BLaER1 treated with 17β-estradiol and CSF1 and Interleukin-3, amounts not matched to agents 10 nM and 100 nM (cell line): ENCODE data around the gene NELL2.

Experiments
- H3K27ac ChIP-seq, 11 experiments: shearing (Covaris generic); formaldehyde crosslinking; 2 replicates each; pipeline ENCODE4 v1.8.1; 2022
- H3K27me3 ChIP-seq, 11 experiments: shearing (Covaris generic); formaldehyde crosslinking; 2 replicates each; pipeline ENCODE4 v1.8.1; 2022
- H3K36me3 ChIP-seq, 11 experiments: shearing (Covaris generic); formaldehyde crosslinking; 2 replicates each; pipeline ENCODE4 v1.8.1; 2022
- H3K4me1 ChIP-seq, 10 experiments: shearing (Covaris generic); formaldehyde crosslinking; 2 replicates each; pipeline ENCODE4 v1.8.1; 2022
- H3K4me2 ChIP-seq, 11 experiments: shearing (Covaris generic); formaldehyde crosslinking; 2 replicates each; pipeline ENCODE4 v1.8.1; 2022
- H3K4me3 ChIP-seq, 10 experiments: shearing (Covaris generic); formaldehyde crosslinking; 2 replicates each; pipeline ENCODE4 v1.8.1; 2022
- H3K9ac ChIP-seq, 11 experiments: shearing (Covaris generic); formaldehyde crosslinking; 2 replicates each; pipeline ENCODE4 v1.8.1; 2022
- H3K9me3 ChIP-seq, 11 experiments: shearing (Covaris generic); formaldehyde crosslinking; replicated peaks in 1 of 11; 2 replicates each; pipeline ENCODE4 v1.8.1; 2022
- H4K20me1 ChIP-seq, 11 experiments: shearing (Covaris generic); formaldehyde crosslinking; 2 replicates each; pipeline ENCODE4 v1.8.1; 2022
- Cebpa-rat ChIP-seq, 11 experiments: shearing (Covaris generic); IDR thresholded peaks; 2 replicates each; pipeline ENCODE4 v1.8.1; 2022

Gene NELL2

DNA sequence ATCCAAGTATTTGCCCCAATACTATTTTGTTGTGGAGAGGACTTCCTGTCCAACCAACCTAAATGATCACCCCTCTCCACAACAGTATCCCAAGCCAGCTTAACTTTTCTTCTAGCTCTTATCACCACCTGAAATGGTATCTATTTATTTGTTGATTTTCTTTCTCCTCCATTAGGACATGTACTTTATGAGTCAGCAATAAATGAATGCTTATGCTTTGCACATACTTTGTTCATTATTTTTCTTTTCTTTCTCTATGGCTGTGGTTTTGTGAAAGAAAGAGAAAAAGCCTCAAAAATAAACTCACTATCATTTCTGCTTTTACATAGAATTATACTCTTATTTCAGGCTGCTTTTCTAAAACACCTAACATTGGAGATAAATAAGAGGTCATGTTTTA lies 371.3 kb downstream of the NELL2 start:
- TF ChIP-seq Cebpa-rat (IDR thresholded peaks at IDR 0.05), result no peak
- H3K4me1 ChIP-seq, result peaks cover 0 to 40% (median 23%) of the 10 kb centered on the region in 10 experiments; a peak in 11 of 20 replicates

DNA sequence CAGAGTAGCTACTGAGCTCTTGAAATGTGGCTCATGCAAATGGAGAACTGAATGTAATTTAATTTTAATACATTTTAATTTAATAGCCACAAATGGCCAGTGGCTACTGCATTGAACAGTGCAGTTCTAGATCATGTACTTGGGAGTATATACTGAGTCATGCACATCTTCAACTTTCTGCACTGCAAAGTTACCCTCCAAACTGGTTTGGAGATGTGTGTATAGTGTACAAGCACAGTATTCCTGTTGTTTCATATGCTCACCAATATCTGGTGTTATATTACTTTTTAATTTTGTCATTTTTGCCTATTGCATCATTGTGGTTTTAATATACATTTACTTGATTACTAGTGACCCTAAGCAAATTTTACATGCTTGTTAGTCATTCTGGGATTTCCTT lies 372.8 kb downstream of the NELL2 start:
- Histone ChIP-seq H4K20me1 (no peaks in the 10 kb centered on the region), H3K4me3 (no peak overlapping the region), H3K4me1 (peaks cover 0 to 26% (median 8%) of the 10 kb centered on the region in 10 experiments; a peak in 10 of 20 replicates), H3K9ac (no peak overlapping the region), H3K36me3 (no peaks in the 10 kb centered on the region), H3K4me2 (no peak overlapping the region), H3K27me3 (no peaks in the 10 kb centered on the region), H3K9me3 (peaks cover 13 to 30% (median 28%) of the 10 kb centered on the region in 11 experiments; a peak in 21 of 22 replicates), H3K27ac (no peak overlapping the region)
- TF ChIP-seq Cebpa-rat (IDR thresholded peaks at IDR 0.05), result no peak

More for the DNA sequence above, 371.3 kb downstream of the NELL2 start:
- H3K27ac ChIP-seq, result no peak overlapping the region
- H3K4me2 ChIP-seq, result no peak overlapping the region
- peaks cover 13 to 30% (median 28%) of the 10 kb centered on the region in 11 experiments; a peak in 21 of 22 replicates for H3K9me3 ChIP-seq
- H3K9ac ChIP-seq, result no peak overlapping the region
- no peaks in the 10 kb centered on the region for H4K20me1 ChIP-seq
- no peaks in the 10 kb centered on the region for H3K36me3 ChIP-seq
- no peaks in the 10 kb centered on the region for H3K27me3 ChIP-seq
- no peak overlapping the region for H3K4me3 ChIP-seq

DNA sequence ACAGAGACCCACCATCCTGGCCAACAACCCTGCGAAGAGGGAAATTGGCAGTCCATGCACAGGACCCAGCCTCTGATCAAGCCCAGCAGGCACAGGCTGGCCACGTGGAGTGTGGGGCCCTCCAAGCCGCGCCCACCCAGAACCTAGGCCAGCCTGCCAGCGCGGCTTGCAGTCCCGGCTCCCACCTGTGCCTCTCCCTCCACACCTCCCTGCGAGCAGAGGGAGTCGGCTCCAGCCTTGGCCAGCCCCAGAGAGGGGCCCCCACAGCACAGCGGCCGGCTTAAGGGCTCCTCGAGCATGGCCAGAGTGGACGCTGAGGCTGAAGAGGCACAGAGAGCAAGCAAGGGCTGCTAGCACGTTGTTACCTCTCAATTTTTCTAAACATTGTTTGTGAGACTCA lies 373.4 kb downstream of the NELL2 start:
- H3K4me1 ChIP-seq, result peaks cover 0 to 19% (median 3%) of the 10 kb centered on the region in 10 experiments; a peak in 9 of 20 replicates
- no peak for TF ChIP-seq Cebpa-rat (IDR thresholded peaks at IDR 0.05)
- H3K27me3 ChIP-seq, result no peaks in the 10 kb centered on the region
- no peaks in the 10 kb centered on the region for H4K20me1 ChIP-seq
- H3K36me3 ChIP-seq, result no peaks in the 10 kb centered on the region
- no peak overlapping the region for H3K9ac ChIP-seq
- no peak overlapping the region for H3K4me3 ChIP-seq
- H3K27ac ChIP-seq, result no peak overlapping the region
- H3K4me2 ChIP-seq, result no peak overlapping the region
- H3K9me3 ChIP-seq, result peaks cover 13 to 30% (median 28%) of the 10 kb centered on the region in 11 experiments; a peak in 21 of 22 replicates

DNA sequence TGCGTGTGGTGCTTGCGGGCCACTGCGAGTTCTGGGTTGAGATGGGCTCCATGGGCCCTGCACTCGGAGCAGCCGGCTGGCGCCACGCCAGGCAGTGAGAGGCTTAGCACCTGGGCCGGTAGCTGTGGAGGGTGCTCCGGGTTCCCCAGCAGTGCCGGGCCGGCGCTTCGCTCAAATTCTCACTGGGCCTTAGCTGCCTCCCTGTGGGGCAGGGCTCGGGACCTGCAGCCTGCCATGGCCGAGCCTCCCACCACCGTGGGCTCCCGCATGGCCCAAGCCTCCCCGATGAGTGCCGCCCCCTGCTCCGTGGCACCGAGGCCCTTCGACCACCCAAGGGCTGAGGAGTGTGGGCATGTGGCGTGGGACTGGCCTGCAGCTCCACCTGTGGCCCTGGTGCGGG lies 375.7 kb downstream of the NELL2 start:
- H3K27me3 ChIP-seq, result no peaks in the 10 kb centered on the region
- H3K9ac ChIP-seq, result no peak overlapping the region
- H4K20me1 ChIP-seq, result no peaks in the 10 kb centered on the region
- H3K4me1 ChIP-seq, result no peaks in the 10 kb centered on the region; a peak in 1 of 20 replicates
- H3K9me3 ChIP-seq, result peaks cover 13 to 30% (median 28%) of the 10 kb centered on the region in 11 experiments; a peak in 21 of 22 replicates
- no peak for TF ChIP-seq Cebpa-rat (IDR thresholded peaks at IDR 0.05)
- no peak overlapping the region for H3K4me3 ChIP-seq
- no peaks in the 10 kb centered on the region for H3K36me3 ChIP-seq
- H3K27ac ChIP-seq, result no peak overlapping the region
- H3K4me2 ChIP-seq, result no peak overlapping the region

DNA sequence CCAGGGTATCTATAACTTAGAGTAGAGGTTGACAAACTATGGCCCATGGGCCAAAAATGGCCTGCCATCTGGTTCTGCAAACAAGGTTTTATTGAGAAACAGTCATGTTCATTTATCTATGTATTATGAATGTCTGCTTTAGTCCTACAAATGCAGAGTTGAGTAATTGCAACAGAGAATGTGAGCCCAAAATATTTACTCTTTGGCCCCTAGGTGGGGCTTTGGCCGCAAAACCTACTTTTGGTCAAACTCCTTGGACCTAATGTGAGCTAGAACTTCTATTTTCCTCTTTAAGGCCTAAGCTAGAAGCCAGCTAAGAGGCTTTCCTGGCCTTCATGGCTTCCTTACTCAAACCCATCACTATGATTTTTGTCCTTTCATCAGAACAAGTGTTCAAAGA lies 379.1 kb downstream of the NELL2 start:
- H3K4me1 ChIP-seq, result no peaks in the 10 kb centered on the region
- no peaks in the 10 kb centered on the region for H3K36me3 ChIP-seq
- no peak overlapping the region for H3K4me2 ChIP-seq
- no peaks in the 10 kb centered on the region for H3K27me3 ChIP-seq
- H3K27ac ChIP-seq, result no peak overlapping the region
- peaks cover 14 to 34% (median 31%) of the 10 kb centered on the region in 11 experiments for H3K9me3 ChIP-seq
- TF ChIP-seq Cebpa-rat (IDR thresholded peaks at IDR 0.05), result no peak
- no peaks in the 10 kb centered on the region for H4K20me1 ChIP-seq
- no peak overlapping the region for H3K4me3 ChIP-seq
- no peak overlapping the region for H3K9ac ChIP-seq

DNA sequence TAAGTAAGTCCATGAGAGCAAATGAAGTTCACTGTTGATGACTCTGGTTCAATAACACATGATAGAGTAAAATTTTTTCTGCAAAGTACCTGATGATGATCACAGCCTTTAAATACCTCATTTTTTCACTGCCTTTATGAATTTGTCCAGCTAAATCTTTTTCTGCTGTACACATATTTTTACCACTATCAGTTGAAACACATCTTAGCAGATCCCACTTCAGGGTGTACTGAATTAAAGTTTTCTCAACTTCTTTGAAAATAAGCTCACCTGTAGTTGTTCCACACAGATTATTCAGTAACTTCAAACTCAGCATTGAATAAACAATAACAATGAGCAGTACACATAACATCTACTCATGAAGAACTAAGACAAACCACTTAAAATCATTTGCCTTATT lies 385.9 kb downstream of the NELL2 start:
- no peak overlapping the region for H3K27ac ChIP-seq
- H3K9ac ChIP-seq, result no peak overlapping the region
- TF ChIP-seq Cebpa-rat (IDR thresholded peaks at IDR 0.05), result no peak
- H3K36me3 ChIP-seq, result no peaks in the 10 kb centered on the region
- peaks cover 0 to 6% (median 0%) of the 10 kb centered on the region in 10 experiments; a peak in 7 of 20 replicates for H3K4me1 ChIP-seq
- H4K20me1 ChIP-seq, result no peaks in the 10 kb centered on the region
- H3K4me3 ChIP-seq, result no peak overlapping the region
- H3K4me2 ChIP-seq, result no peak overlapping the region
- peaks cover 11 to 24% (median 18%) of the 10 kb centered on the region in 11 experiments; a peak in 19 of 22 replicates for H3K9me3 ChIP-seq
- H3K27me3 ChIP-seq, result no peaks in the 10 kb centered on the region

DNA sequence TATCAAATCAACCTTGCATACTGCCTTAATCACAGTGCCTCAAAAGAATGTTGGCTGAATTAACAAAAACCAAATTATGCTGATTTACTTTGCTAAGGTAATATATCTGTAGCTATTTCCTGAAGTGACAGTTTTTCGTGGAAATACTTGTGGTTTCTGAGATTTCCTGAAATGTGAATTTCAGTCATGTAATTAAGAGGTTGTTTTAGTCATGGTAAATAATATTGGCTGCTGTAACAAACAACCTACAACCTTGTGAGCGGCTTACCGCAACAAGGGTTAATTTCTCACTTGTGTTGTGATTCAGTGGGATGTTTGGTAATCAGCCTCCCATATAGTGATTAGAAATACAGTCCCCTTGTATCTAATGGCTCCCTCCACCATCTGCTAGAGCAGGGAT lies 387.9 kb downstream of the NELL2 start:
- Histone ChIP-seq H3K9ac (no peak overlapping the region), H3K4me3 (no peak overlapping the region), H3K27me3 (no peaks in the 10 kb centered on the region), H4K20me1 (no peaks in the 10 kb centered on the region), H3K4me2 (peak overlapping the region in 3 of 11 experiments; percentile 15 to 34 (median 19); a peak in 4 of 22 replicates), H3K27ac (no peak overlapping the region), H3K36me3 (no peaks in the 10 kb centered on the region), H3K4me1 (peaks cover 0 to 6% (median 0%) of the 10 kb centered on the region in 10 experiments; a peak in 7 of 20 replicates), H3K9me3 (peaks cover 6 to 24% (median 16%) of the 10 kb centered on the region in 11 experiments; a peak in 17 of 22 replicates)
- TF ChIP-seq Cebpa-rat (IDR thresholded peaks at IDR 0.05), result no peak

DNA sequence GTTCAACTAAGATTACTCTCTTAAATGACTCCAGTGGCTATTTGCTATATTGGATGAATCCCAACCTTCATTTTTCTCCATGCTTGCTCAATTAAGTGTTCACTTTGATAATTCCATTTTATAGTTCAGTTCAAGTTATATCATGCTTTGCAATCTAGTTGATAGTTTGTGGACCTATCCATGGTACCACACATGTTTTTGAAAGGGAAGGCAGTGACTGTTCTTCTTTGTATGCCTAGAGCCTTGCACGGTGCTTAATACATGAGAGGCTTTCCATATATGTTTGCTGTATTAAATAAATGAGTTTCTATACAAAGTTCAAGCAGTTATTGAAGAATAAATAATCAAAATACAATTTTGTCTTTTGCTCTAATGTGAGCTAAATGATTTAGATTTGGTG lies 391.3 kb downstream of the NELL2 start:
- no peak overlapping the region for H3K9ac ChIP-seq
- no peak overlapping the region for H3K4me3 ChIP-seq
- no peaks in the 10 kb centered on the region for H4K20me1 ChIP-seq
- H3K4me2 ChIP-seq, result no peak overlapping the region
- H3K9me3 ChIP-seq, result peaks cover 6 to 30% (median 20%) of the 10 kb centered on the region in 11 experiments; a peak in 17 of 22 replicates
- no peak for TF ChIP-seq Cebpa-rat (IDR thresholded peaks at IDR 0.05)
- no peak overlapping the region for H3K27ac ChIP-seq
- H3K36me3 ChIP-seq, result no peaks in the 10 kb centered on the region
- no peaks in the 10 kb centered on the region for H3K27me3 ChIP-seq
- peaks cover 0 to 6% (median 0%) of the 10 kb centered on the region in 10 experiments; a peak in 7 of 20 replicates for H3K4me1 ChIP-seq

DNA sequence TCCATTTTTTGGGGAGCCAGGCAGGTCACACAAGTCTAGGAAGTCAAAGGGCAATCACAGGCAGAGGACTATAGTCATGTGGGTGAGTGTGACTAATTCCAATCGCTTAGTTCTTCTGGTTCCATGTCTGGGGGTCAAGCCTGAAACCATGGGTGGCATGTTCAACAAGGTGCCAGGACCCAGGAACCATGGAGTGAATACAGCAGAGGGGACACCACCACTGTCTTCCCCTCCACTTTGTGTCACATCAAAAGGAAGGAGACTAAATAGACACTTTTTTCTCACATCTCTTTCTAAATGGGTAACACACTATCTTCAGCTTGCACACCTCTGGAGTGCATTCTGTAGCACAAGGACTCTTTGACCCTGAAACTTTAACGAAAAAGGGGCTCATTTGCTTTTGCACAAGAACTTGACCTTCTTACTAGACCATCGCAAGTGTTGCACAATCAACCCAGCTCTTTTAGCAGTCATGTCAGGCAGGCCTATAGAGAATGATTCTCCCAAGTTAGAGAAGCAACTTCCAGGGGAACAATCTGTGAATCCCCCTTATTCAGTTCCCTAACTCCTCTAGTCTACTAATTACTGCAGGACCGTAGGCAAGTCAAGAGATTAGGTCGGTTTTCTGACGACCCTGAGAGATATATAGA lies 398.7 kb downstream of the NELL2 start:
- no peak overlapping the region for H3K9ac ChIP-seq
- no peak overlapping the region for H3K27ac ChIP-seq
- no peaks in the 10 kb centered on the region for H3K4me1 ChIP-seq
- peak in 4 of 11 experiments; percentile 16 to 77 (median 34); a peak in 3 of 22 replicates for TF ChIP-seq Cebpa-rat (IDR thresholded peaks at IDR 0.05)
- H4K20me1 ChIP-seq, result no peaks in the 10 kb centered on the region
- no peaks in the 10 kb centered on the region for H3K36me3 ChIP-seq
- H3K9me3 ChIP-seq, result peaks cover 37 to 56% (median 44%) of the 10 kb centered on the region in 11 experiments
- no peaks in the 10 kb centered on the region for H3K27me3 ChIP-seq
- H3K4me3 ChIP-seq, result no peak overlapping the region
- H3K4me2 ChIP-seq, result no peak overlapping the region

DNA sequence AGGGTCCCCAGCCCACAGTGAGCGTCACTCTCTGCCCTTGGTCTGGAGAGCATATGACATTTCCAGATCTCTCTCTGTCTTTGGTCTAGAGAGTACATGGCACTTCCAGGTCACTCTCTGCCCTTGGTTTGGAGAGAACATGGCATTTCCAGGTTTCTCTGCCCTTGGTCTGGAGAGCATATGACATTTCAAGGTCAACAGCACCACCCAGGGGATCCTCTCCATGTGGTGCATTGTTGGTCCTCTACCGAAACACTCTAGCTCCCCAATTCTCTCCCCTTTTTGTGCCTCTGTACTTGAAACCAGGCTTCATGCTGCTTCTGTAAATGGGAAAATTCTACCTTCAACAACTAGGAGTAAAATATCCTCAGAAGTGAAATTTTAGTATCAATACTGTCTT lies 399.4 kb downstream of the NELL2 start:
- no peak overlapping the region for H3K27ac ChIP-seq
- no peaks in the 10 kb centered on the region for H3K4me1 ChIP-seq
- no peak overlapping the region for H3K4me3 ChIP-seq
- no peaks in the 10 kb centered on the region for H3K27me3 ChIP-seq
- no peaks in the 10 kb centered on the region for H3K36me3 ChIP-seq
- H4K20me1 ChIP-seq, result no peaks in the 10 kb centered on the region
- H3K9me3 ChIP-seq, result peaks cover 37 to 56% (median 44%) of the 10 kb centered on the region in 11 experiments
- H3K4me2 ChIP-seq, result no peak overlapping the region
- no peak for TF ChIP-seq Cebpa-rat (IDR thresholded peaks at IDR 0.05)
- H3K9ac ChIP-seq, result no peak overlapping the region
